ENCODE results near the gene SMKR1. TPM values are rescaled to one million over a fixed set of nuclear protein-coding genes. Genes with fewer than 3 reads are reported as not detected.

Gene SMKR1
- total RNA-seq, 1 experiment from 2014 or later: 0.87 TPM

DNA sequence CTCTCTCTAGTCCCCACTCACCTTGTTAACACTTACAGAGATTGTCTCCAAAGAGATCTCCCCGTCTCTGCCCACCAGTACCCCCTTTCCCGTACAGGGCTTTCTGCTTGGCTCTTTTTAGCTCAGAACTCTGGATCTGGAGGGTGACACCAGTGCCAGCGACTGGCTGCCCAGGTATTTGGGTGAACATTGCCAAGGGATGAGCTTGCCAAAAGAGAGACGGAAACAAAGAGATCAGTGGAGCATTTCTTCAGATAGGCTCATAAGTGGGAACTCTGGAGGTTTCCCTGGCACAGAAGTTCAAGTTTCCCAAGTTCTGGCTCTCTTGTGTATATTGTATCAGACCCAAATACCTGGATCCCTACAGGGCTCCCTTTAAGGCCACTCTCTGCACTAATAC is 38.1 kb upstream of the SMKR1 start:
- Histone ChIP-seq H3K27me3 (ENCODE audit: insufficient read depth, low read length) (no peaks in the 10 kb centered on the region), H3K4me1 (ENCODE audit: insufficient read depth, low read length) (no peaks in the 10 kb centered on the region), H4K5ac (ENCODE audit: insufficient read length, low read depth, low read length) (no peak overlapping the region), H3K27ac (ENCODE audit: insufficient read length, low read depth, low read length) (no peak overlapping the region), H2BK120ac (ENCODE audit: low read depth, low read length, poor library complexity, severe bottlenecking) (no peak overlapping the region), H3K56ac (ENCODE audit: insufficient read length, low read depth, low read length) (no peak overlapping the region), H3K4ac (ENCODE audit: low read depth, low read length) (no peak overlapping the region), H4K91ac (ENCODE audit: insufficient read length, low read depth, low read length) (no peak overlapping the region), H3K18ac (ENCODE audit: insufficient read length, low read depth, low read length) (no peak overlapping the region), H3T11ph (ENCODE audit: low read length) (no peak overlapping the region), H3K23me2 (ENCODE audit: insufficient read length, low read depth, low read length, poor library complexity, severe bottlenecking) (no peaks in the 10 kb centered on the region), H3K9me3 (ENCODE audit: control insufficient read depth, low read depth, low read length) (no peaks in the 10 kb centered on the region), H2AK5ac (ENCODE audit: insufficient read length, low read length) (no peak overlapping the region), H2BK5ac (ENCODE audit: insufficient read length, low read length) (no peak overlapping the region), H3K79me1 (ENCODE audit: insufficient read depth, low read depth, low read length, poor library complexity, severe bottlenecking) (no peaks in the 10 kb centered on the region), H3K4me2 (ENCODE audit: insufficient read depth, insufficient read length, low read length) (no peak overlapping the region), H2AFZ (ENCODE audit: low read length) (no peak overlapping the region), H3K23ac (ENCODE audit: insufficient read length, low read depth, low read length) (no peak overlapping the region), H3K14ac (ENCODE audit: insufficient read depth, low read length) (no peak overlapping the region), H3K9ac (ENCODE audit: extremely low read depth, insufficient read length, low read length) (no peak overlapping the region), H4K8ac (replicated peaks; ENCODE audit: insufficient read length, low read depth, low read length) (no peak overlapping the region), H2BK15ac (ENCODE audit: low read depth, low read length) (no peak overlapping the region), H2BK12ac (ENCODE audit: insufficient read length, low read depth, low read length) (no peak overlapping the region), H2BK20ac (ENCODE audit: low read depth, low read length, poor library complexity, severe bottlenecking) (no peak overlapping the region), H4K20me1 (ENCODE audit: control insufficient read depth, insufficient read depth, insufficient read length) (no peaks in the 10 kb centered on the region), H3K79me2 (ENCODE audit: insufficient read depth, low read length) (no peaks in the 10 kb centered on the region)
- Mint-ChIP-seq H3K4me3 (no peak overlapping the region), H3K27me3 (ENCODE audit: low read depth) (no peaks in the 10 kb centered on the region), H3K36me3 (ENCODE audit: insufficient read depth in 1 of 3, low read depth in 3 of 3) (peaks cover 0 to 28% (median 1%) of the 10 kb centered on the region in 3 experiments; a peak in 6 of 7 replicates), H3K27ac (no peak overlapping the region; a peak in 1 of 7 replicates), H3K4me1 (peaks cover 2 to 4% of the 10 kb centered on the region in 2 experiments), H3K9me3 (no peaks in the 10 kb centered on the region)
- TF ChIP-seq, protein P1, sequence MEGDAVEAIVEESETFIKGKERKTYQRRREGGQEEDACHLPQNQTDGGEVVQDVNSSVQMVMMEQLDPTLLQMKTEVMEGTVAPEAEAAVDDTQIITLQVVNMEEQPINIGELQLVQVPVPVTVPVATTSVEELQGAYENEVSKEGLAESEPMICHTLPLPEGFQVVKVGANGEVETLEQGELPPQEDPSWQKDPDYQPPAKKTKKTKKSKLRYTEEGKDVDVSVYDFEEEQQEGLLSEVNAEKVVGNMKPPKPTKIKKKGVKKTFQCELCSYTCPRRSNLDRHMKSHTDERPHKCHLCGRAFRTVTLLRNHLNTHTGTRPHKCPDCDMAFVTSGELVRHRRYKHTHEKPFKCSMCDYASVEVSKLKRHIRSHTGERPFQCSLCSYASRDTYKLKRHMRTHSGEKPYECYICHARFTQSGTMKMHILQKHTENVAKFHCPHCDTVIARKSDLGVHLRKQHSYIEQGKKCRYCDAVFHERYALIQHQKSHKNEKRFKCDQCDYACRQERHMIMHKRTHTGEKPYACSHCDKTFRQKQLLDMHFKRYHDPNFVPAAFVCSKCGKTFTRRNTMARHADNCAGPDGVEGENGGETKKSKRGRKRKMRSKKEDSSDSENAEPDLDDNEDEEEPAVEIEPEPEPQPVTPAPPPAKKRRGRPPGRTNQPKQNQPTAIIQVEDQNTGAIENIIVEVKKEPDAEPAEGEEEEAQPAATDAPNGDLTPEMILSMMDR (conservative IDR thresholded peaks at IDR 0.05): no peak
- no CpG with 5 or more reads among the region's 4 CpGs for WGBS (ENCODE audit: extremely low coverage, insufficient read length, low lambda C conversion rate)
- DNase-seq: no peak
